HAP-1 (cell line): ENCODE results near the gene PLCD3.

Experiments
- DNase-seq, 2 experiments: peaks; one replicate each; pipeline ENCODE4 v3.0.0-alpha.2; 2016 to 2020; ENCODE audit warnings: low spot score in 2 of 2
- H3K27me3 ChIP-seq: fragments of 250-450 bp; sonication (Bioruptor Pico); 2 replicates; pipeline ENCODE4 v1.5.1; 2020; ENCODE audit warnings: low read depth, mild to moderate bottlenecking, moderate library complexity
- H3K36me3 ChIP-seq: fragments of 250-450 bp; sonication (Bioruptor Pico); replicated peaks from 2 replicates; pipeline ENCODE4 v1.5.1; 2020; ENCODE audit warnings: mild to moderate bottlenecking
- H3K4me1 ChIP-seq: fragments of 250-450 bp; sonication (Bioruptor Pico); 2 replicates; pipeline ENCODE4 v1.5.1; 2020; ENCODE audit warnings: mild to moderate bottlenecking
- H3K4me3 ChIP-seq: fragments of 250-450 bp; sonication (Bioruptor Pico); 2 replicates; pipeline ENCODE4 v1.5.1; 2020; ENCODE audit warnings: mild to moderate bottlenecking, moderate library complexity
- H3K9me3 ChIP-seq: fragments of 250-450 bp; sonication (Bioruptor Pico); 2 replicates; pipeline ENCODE4 v1.5.1; 2020; ENCODE audit warnings: mild to moderate bottlenecking, moderate library complexity
- in situ Hi-C: fragments of 300-500 bp; cut with MboI; formaldehyde crosslinking; loops from 3 replicates; pipeline ENCODE4 v1.14.3; 2020; ENCODE audit warnings: low sequenced_read_pairs, inconsistent platforms, mixed read lengths

The PLCD3 gene

GRCh38 chr17:45113424-45113754, 18.9 kb downstream of the PLCD3 start:
- H3K4me1 ChIP-seq: no peaks in the 10 kb centered on the region
- H3K4me3 ChIP-seq: no peak overlapping the region
- no peak for DNase-seq
- H3K36me3 ChIP-seq: peaks cover 6% of the 10 kb centered on the region
- in situ Hi-C loops: no loop called here
- no peaks in the 10 kb centered on the region for H3K9me3 ChIP-seq
- H3K27me3 ChIP-seq: no peaks in the 10 kb centered on the region

DNA sequence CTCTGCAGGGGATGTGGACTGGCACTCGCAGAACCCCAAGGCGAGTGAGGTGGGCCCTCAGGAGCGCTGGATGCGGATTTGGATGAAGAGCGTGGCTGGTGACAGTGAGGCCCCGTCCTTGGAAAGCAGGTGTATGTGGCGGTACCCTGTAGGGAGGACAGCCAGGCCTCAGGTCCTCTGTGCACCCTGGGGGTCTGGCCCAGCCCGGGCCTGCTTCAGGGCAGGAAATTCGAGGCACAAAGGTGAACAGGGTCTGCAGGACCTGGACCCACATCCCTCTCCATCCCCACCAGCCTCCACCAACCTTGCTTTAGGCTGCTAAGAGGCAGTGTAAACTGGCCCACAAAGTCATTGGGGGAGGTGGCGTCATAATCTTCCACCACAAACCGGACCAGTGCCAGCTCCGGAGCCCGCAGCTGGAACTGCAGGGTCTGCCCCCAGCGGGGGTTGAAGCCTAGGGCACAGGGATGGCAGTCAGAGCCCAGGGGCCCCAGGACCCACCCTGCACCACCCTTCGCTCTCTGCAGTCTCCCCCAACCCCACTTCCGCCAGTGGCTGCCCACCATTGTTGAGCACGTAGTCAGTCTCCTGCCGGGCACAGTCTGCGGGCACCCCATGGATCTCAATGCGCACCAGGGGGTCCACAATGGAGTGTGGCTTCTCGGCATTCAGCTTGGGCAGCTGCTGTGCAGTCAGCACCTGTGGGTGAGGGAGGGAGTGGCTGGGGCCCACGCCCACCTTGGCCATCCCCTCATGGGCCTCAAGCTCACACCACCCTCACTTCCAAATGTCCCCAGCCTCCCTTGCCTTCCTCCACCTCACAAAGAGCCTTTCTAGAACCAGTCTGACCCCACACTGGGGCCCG, 19.5 kb downstream of the PLCD3 start:
- in situ Hi-C loops: no loop called here
- Histone ChIP-seq H3K4me3 (no peak overlapping the region), H3K4me1 (no peaks in the 10 kb centered on the region)

DNA sequence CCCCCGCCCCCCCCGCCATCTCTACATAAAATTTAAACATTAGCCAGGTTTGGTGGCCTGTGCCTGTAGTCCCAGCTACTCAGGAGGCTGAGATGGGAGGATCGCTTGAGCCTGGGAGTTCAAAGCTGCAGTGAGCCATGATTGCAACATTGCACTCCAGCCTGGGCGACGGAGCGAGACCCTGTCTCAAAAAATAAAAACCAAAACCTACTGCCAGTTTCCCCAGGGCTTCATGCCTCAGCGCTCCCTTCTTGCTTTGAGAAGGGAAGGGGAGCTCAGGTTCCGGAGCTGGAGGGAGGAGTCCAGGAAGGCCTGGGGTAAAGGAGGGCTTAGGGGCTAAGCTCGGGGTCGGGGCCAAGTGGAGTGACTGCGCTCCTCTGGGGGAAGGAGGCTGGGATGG, 20.5 kb downstream of the PLCD3 start:
- in situ Hi-C loops: no loop called here
- peaks cover 22% of the 10 kb centered on the region for H3K36me3 ChIP-seq

More for the DNA sequence above, 19.5 kb downstream of the PLCD3 start:
- DNase-seq: no peak
- Histone ChIP-seq H3K36me3 (peaks cover 12% of the 10 kb centered on the region), H3K9me3 (no peaks in the 10 kb centered on the region), H3K27me3 (no peaks in the 10 kb centered on the region)

GRCh38 chr17:45110676-45111611, 21.4 kb downstream of the PLCD3 start:
- DNase-seq: no peak
- Histone ChIP-seq H3K27me3 (no peaks in the 10 kb centered on the region), H3K4me1 (no peaks in the 10 kb centered on the region), H3K36me3 (peaks cover 31% of the 10 kb centered on the region), H3K9me3 (no peaks in the 10 kb centered on the region), H3K4me3 (no peak overlapping the region)
- in situ Hi-C loops: no loop called here

More for the DNA sequence above, 20.5 kb downstream of the PLCD3 start:
- Histone ChIP-seq H3K4me1 (no peaks in the 10 kb centered on the region), H3K9me3 (no peaks in the 10 kb centered on the region), H3K4me3 (no peak overlapping the region), H3K27me3 (no peaks in the 10 kb centered on the region)
- DNase-seq: no peak

GRCh38 chr17:45108595-45109521, 23.5 kb downstream of the PLCD3 start:
- H3K4me3 ChIP-seq: no peak overlapping the region
- H3K27me3 ChIP-seq: no peaks in the 10 kb centered on the region
- H3K9me3 ChIP-seq: no peaks in the 10 kb centered on the region
- H3K36me3 ChIP-seq: peaks cover 50% of the 10 kb centered on the region
- no peak for DNase-seq
- H3K4me1 ChIP-seq: no peaks in the 10 kb centered on the region
- in situ Hi-C loops: no loop called here

GRCh38 chr17:45108051-45108450, 24.3 kb downstream of the PLCD3 start:
- in situ Hi-C loops: no loop called here
- DNase-seq: no peak
- no peaks in the 10 kb centered on the region for H3K27me3 ChIP-seq
- H3K9me3 ChIP-seq: no peaks in the 10 kb centered on the region
- no peak overlapping the region for H3K4me3 ChIP-seq
- H3K36me3 ChIP-seq: peaks cover 58% of the 10 kb centered on the region
- H3K4me1 ChIP-seq: no peaks in the 10 kb centered on the region

DNA sequence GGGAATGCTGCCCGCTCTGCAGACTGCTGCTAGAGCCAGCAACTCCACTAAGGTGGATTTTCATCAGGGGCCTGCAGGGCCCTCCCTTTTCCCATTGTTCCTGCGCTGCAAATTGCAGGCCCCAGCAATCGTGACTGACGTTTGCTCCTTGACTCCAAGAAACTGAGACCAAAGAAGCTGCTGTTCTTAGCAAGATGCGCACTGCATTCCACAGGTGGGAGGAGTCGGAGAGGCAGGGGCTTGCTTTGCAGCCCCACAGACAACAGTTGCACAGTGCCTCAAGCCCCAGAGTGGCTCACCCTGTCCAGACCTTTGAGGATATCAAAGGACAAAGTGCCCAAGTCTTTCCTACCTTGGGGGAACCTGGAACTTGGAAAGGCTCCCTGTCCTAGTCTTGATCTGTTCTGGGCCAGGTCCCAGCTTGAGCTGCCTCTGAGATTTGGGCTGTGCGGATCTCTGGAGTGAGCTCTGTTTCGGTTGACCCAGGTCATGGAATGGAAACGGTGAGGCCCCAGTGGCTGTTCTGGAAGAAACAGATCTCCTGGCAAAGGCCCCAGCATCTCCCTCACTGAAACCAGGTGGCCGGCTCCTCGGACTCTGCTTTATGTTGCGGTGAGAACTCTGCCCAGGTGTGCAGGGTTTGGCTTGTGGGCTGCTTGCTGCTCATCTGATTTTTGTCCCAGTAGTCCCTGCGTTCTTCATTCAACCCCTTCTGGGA, 24.9 kb downstream of the PLCD3 start:
- Histone ChIP-seq H3K27me3 (no peaks in the 10 kb centered on the region), H3K4me3 (no peak overlapping the region), H3K9me3 (no peaks in the 10 kb centered on the region), H3K36me3 (peaks cover 64% of the 10 kb centered on the region), H3K4me1 (no peaks in the 10 kb centered on the region)
- DNase-seq: no peak
- in situ Hi-C loops: no loop called here

DNA sequence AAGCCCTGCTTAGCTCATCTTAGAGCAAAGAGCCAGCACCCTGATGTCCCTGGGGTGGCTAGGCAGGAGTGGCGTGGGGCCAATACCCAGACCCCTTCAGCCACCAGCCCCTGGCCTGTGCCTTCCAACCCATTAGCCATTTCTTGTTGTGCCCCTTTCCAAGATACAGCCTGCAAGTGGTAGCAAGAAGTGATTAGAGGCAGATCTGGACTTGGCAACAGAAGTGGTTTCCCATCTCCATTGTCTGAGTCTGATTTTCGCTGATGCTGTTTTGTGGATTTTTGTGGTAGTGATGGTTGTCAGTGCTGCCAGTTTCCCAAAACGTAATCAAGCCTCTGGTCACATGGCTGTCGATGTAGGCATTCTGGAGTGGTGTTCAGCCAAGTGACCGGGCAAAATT, 25.7 kb downstream of the PLCD3 start:
- in situ Hi-C loops: no loop called here
- Histone ChIP-seq H3K36me3 (peaks cover 70% of the 10 kb centered on the region), H3K4me1 (no peaks in the 10 kb centered on the region), H3K4me3 (no peak overlapping the region), H3K9me3 (no peaks in the 10 kb centered on the region), H3K27me3 (no peaks in the 10 kb centered on the region)
- no peak for DNase-seq

- Histone ChIP-seq H3K9me3 (no peaks in the 10 kb centered on the region), H3K4me3 (no peak overlapping the region), H3K36me3 (peaks cover 71% of the 10 kb centered on the region), H3K4me1 (no peaks in the 10 kb centered on the region), H3K27me3 (no peaks in the 10 kb centered on the region)
- in situ Hi-C loops: no loop called here
- no peak for DNase-seq
Observed at GRCh38 chr17:45106096-45106495, 26.2 kb downstream of the PLCD3 start.

DNA sequence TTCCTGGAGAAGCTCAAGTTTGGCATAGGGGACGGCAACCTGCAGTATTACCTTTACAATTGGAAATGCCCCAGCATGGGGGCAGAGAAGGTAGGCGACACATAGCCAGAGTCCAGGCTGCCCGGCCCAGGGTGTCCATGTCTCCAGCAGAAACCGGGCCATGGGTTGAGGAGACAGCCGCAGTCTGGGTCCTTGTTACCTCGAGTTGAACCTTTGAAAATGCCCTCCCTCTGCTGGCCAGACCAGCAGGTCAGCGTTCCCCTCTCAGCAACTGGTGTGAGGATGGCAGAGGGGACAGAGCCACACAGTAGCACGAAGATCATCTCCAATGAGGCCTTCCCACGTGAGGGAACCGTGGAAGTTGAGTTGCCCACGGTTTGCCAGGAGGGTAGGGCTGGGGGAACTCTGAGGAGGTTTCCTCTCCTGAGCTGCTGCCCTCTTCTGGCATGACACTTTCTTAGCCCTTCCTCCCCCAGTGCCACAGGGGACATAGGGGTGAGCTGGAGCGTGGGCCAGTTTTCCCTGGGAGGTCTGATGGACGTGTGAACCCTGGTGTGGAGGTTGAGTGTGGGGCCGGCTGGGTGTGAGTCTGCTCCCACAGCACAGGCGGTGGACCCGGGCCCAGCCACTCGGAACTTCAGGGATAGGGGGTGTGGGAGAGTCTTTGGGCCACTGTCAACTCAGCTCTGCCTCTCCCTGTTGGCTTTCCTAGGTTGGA, 27.2 kb downstream of the PLCD3 start:
- Histone ChIP-seq H3K4me3 (no peak overlapping the region), H3K9me3 (no peaks in the 10 kb centered on the region), H3K36me3 (peaks cover 76% of the 10 kb centered on the region), H3K27me3 (no peaks in the 10 kb centered on the region), H3K4me1 (no peaks in the 10 kb centered on the region)
- in situ Hi-C loops: no loop called here
- DNase-seq: no peak

DNA sequence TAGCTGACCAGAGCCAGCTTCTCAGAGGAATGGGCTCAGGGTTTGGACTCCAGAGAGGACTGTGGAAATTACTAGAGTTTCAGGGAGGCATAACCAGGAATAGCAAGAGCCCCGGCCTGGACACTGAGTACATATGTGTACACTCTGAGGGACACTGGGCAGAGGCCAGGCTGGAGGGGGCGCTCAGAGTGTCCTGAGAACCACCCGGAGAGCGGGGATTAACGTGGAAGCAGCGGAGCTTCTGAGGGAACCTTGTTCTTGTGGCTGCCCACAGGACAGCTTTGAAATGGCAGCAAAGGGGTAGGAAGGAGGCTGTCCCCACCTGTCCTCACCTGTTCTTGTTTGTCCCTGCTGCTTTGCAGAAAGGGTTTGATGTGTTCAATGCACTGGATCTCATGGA, 27.8 kb downstream of the PLCD3 start:
- H3K36me3 ChIP-seq: peaks cover 81% of the 10 kb centered on the region
- no peaks in the 10 kb centered on the region for H3K9me3 ChIP-seq
- no peaks in the 10 kb centered on the region for H3K27me3 ChIP-seq
- in situ Hi-C loops: no loop called here
- no peaks in the 10 kb centered on the region for H3K4me1 ChIP-seq
- no peak overlapping the region for H3K4me3 ChIP-seq
- DNase-seq: no peak

GRCh38 chr17:45104029-45104428, 28.3 kb downstream of the PLCD3 start:
- Histone ChIP-seq H3K4me3 (no peak overlapping the region), H3K9me3 (no peaks in the 10 kb centered on the region), H3K4me1 (no peaks in the 10 kb centered on the region), H3K27me3 (no peaks in the 10 kb centered on the region), H3K36me3 (peaks cover 86% of the 10 kb centered on the region)
- in situ Hi-C loops: no loop called here
- no peak for DNase-seq
